Ishikawa (cell line): Measurements from ENCODE around the gene TADA2A.
A peak's percentile ranks its signal among the peaks of the same experiment; 100 is the strongest.

ENCODE experiments used
- CEBPB ChIP-seq: IDR thresholded peaks from 2 replicates; pipeline ENCODE4 v1.6.1; 2012
- CREB1 ChIP-seq: IDR thresholded peaks from 2 replicates; pipeline ENCODE4 v1.6.1; 2012; ENCODE audit warnings: low read depth
- EP300 ChIP-seq: IDR thresholded peaks from 2 replicates; pipeline ENCODE4 v1.6.1; 2012; ENCODE audit warnings: borderline replicate concordance
- NFIC ChIP-seq: IDR thresholded peaks from 2 replicates; pipeline ENCODE4 v1.6.1; 2012
- RAD21 ChIP-seq: IDR thresholded peaks from 2 replicates; pipeline ENCODE4 v1.6.1; 2012; ENCODE audit warnings: low read depth
- TAF1 ChIP-seq: IDR thresholded peaks from 2 replicates; pipeline ENCODE4 v1.6.1; 2012; ENCODE audit warnings: low read depth, mild to moderate bottlenecking
- TCF12 ChIP-seq: IDR thresholded peaks from 2 replicates; pipeline ENCODE4 v1.6.1; 2012; ENCODE audit warnings: low read depth
- TEAD4 ChIP-seq: IDR thresholded peaks from 2 replicates; pipeline ENCODE4 v1.6.1; 2012
- USF1 ChIP-seq: IDR thresholded peaks from 2 replicates; pipeline ENCODE4 v1.6.1; 2012
- YY1 ChIP-seq: IDR thresholded peaks from 2 replicates; pipeline ENCODE4 v1.6.1; 2012; ENCODE audit warnings: low read depth
- ZBTB7A ChIP-seq: IDR thresholded peaks from 2 replicates; pipeline ENCODE4 v1.6.1; 2012; ENCODE audit warnings: low read depth
- TF ChIP-seq, protein P1 (sequence below): IDR thresholded peaks from 2 replicates; pipeline ENCODE4 v1.6.1; 2012; ENCODE audit warnings: low read depth, mild to moderate bottlenecking
- TF ChIP-seq, protein P2 (sequence below): IDR thresholded peaks from 2 replicates; pipeline ENCODE4 v1.6.1; 2012

The TADA2A gene

GRCh38 chr17:37481001-37481665 lies 74.4 kb downstream of the TADA2A start:
- TF ChIP-seq CEBPB (peak; percentile 33; the same call in 1 of the 2 replicates), NFIC (no peak)

- TF ChIP-seq CEBPB (0 out of 2 replicates have a peak, but pooled peaks have one; percentile 57), YY1 (no peak), RAD21 (no peak), USF1 (no peak)
- TF ChIP-seq, protein P1, sequence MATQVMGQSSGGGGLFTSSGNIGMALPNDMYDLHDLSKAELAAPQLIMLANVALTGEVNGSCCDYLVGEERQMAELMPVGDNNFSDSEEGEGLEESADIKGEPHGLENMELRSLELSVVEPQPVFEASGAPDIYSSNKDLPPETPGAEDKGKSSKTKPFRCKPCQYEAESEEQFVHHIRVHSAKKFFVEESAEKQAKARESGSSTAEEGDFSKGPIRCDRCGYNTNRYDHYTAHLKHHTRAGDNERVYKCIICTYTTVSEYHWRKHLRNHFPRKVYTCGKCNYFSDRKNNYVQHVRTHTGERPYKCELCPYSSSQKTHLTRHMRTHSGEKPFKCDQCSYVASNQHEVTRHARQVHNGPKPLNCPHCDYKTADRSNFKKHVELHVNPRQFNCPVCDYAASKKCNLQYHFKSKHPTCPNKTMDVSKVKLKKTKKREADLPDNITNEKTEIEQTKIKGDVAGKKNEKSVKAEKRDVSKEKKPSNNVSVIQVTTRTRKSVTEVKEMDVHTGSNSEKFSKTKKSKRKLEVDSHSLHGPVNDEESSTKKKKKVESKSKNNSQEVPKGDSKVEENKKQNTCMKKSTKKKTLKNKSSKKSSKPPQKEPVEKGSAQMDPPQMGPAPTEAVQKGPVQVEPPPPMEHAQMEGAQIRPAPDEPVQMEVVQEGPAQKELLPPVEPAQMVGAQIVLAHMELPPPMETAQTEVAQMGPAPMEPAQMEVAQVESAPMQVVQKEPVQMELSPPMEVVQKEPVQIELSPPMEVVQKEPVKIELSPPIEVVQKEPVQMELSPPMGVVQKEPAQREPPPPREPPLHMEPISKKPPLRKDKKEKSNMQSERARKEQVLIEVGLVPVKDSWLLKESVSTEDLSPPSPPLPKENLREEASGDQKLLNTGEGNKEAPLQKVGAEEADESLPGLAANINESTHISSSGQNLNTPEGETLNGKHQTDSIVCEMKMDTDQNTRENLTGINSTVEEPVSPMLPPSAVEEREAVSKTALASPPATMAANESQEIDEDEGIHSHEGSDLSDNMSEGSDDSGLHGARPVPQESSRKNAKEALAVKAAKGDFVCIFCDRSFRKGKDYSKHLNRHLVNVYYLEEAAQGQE = no peak
- TF ChIP-seq, protein P2, sequence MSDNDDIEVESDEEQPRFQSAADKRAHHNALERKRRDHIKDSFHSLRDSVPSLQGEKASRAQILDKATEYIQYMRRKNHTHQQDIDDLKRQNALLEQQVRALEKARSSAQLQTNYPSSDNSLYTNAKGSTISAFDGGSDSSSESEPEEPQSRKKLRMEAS = 0 out of 2 replicates have a peak, but pooled peaks have one; percentile 12
Measured at GRCh38 chr17:37483311-37484039, 76.8 kb downstream of the TADA2A start.

- TF ChIP-seq, protein P1 = no peak
- TF ChIP-seq, protein P2 = no peak
- TF ChIP-seq TAF1 = no peak
- no peak for TF ChIP-seq TEAD4
- TF ChIP-seq YY1 = no peak
- no peak for TF ChIP-seq ZBTB7A
- no peak for TF ChIP-seq EP300
- no peak for TF ChIP-seq NFIC
- TF ChIP-seq TCF12 = no peak
- no peak for TF ChIP-seq CREB1
Measured at GRCh38 chr17:37485938-37486570, 79.4 kb downstream of the TADA2A start.

GRCh38 chr17:37488009-37488604 lies 81.4 kb downstream of the TADA2A start:
- peak; percentile 82 for TF ChIP-seq TEAD4
- TF ChIP-seq CEBPB = no peak
- peak; percentile 28; the same call in 1 of the 2 replicates for TF ChIP-seq NFIC

GRCh38 chr17:37488607-37489196 lies 82.0 kb downstream of the TADA2A start:
- TF ChIP-seq USF1 = peak; percentile 84
- TF ChIP-seq CREB1 = no peak
- TF ChIP-seq, protein P2 = peak; percentile 96
- TF ChIP-seq YY1 = peak; percentile 68
- no peak; the same call in 1 of the 2 replicates for TF ChIP-seq TAF1
- TF ChIP-seq TCF12 = no peak
- peak; percentile 56 for TF ChIP-seq NFIC
- 0 out of 2 replicates have a peak, but pooled peaks have one; percentile 12 for TF ChIP-seq EP300
